COLO668 (cell line): Measurements from ENCODE around the gene MFAP3L.

Experiments
- DNase-seq: peaks from one replicate; lab custom pipeline; 2025; ENCODE audit not compliant: unreplicated experiment; lab: John Stamatoyannopoulos, UW

The MFAP3L gene

GRCh38 chr4:170022211-170022610 is 4.0 kb downstream of the MFAP3L start:
- DNase-seq, result no peak

GRCh38 chr4:170017252-170017651 is 8.9 kb downstream of the MFAP3L start:
- DNase-seq, result no peak

GRCh38 chr4:170015285-170015684 is 10.9 kb downstream of the MFAP3L start:
- no peak for DNase-seq

GRCh38 chr4:170014359-170015011 is 11.7 kb downstream of the MFAP3L start:
- no peak for DNase-seq

- DNase-seq, result no peak
These were observed 13.6 kb downstream of the MFAP3L start for GRCh38 chr4:170012629-170012958.

GRCh38 chr4:170011921-170012628 is 14.1 kb downstream of the MFAP3L start:
- DNase-seq, result no peak

GRCh38 chr4:170009291-170009690 is 16.9 kb downstream of the MFAP3L start:
- DNase-seq, result no peak

- DNase-seq, result no peak
These were observed 17.4 kb downstream of the MFAP3L start for GRCh38 chr4:170008801-170009200.

- DNase-seq, result no peak
These were observed 17.8 kb downstream of the MFAP3L start for GRCh38 chr4:170008371-170008770.

GRCh38 chr4:170007113-170007512 is 19.1 kb downstream of the MFAP3L start:
- no peak for DNase-seq

- DNase-seq, result no peak
These were observed 20.7 kb downstream of the MFAP3L start for GRCh38 chr4:170005472-170005871.

- DNase-seq, result no peak
These were observed 21.4 kb downstream of the MFAP3L start for GRCh38 chr4:170004651-170005295.

GRCh38 chr4:170003071-170004070 is 22.8 kb downstream of the MFAP3L start:
- DNase-seq, result no peak

GRCh38 chr4:170001745-170002267 is 24.4 kb downstream of the MFAP3L start:
- no peak for DNase-seq

GRCh38 chr4:170001011-170001744 is 25.0 kb downstream of the MFAP3L start:
- no peak for DNase-seq

- no peak for DNase-seq
These were observed 26.3 kb downstream of the MFAP3L start for GRCh38 chr4:169999923-170000322.

GRCh38 chr4:169998981-169999380 is 27.2 kb downstream of the MFAP3L start:
- no peak for DNase-seq

- DNase-seq, result no peak
These were observed 29.6 kb downstream of the MFAP3L start for GRCh38 chr4:169996379-169997240.

GRCh38 chr4:169993531-169993930 is 32.7 kb downstream of the MFAP3L start:
- DNase-seq, result no peak
